Thyroid gland (tissue), 4 donors: Measurements from ENCODE around the gene ALOXE3.

Experiments used
- POLR2A ChIP-seq, 2 donors: fragments of 450-650 bp; IDR thresholded peaks; one replicate each; pipeline ENCODE4 v1.6.1; 2017; ENCODE audit warnings: antibody characterized with exemption in 2 of 2, mild to moderate bottlenecking in 2 of 2, moderate library complexity in 1 of 2
- TF ChIP-seq, protein P1 (sequence below), 6 experiments: fragments of 200-600 bp in 3 of 6; fragments of 450-650 bp in 3 of 6; sonication (generic) in 3 of 6; IDR thresholded peaks; one replicate each; pipeline ENCODE4 v1.5.1; 2016 to 2019; ENCODE audit warnings: antibody characterized with exemption in 6 of 6, mild to moderate bottlenecking in 2 of 6, inconsistent platforms in 1 of 6, moderate library complexity in 1 of 6

DNA sequence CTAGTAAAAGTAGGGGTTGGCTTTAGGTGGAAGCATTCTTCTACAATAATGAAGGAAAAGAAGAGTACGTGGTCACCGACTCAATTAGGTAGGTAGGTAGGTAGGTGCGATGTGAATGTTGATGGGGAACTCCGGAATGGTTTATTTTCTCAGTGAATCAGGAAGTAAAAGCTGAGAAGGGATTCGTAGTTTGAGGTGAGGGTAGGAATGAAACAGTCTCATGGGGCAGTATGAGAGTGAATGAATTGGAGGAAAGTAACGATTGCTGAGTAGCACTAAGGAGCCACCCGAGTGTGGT is 20.0 kb upstream of the ALOXE3 start:
- TF ChIP-seq POLR2A (IDR thresholded peaks at IDR 0.05): no peak
- TF ChIP-seq, protein P1, sequence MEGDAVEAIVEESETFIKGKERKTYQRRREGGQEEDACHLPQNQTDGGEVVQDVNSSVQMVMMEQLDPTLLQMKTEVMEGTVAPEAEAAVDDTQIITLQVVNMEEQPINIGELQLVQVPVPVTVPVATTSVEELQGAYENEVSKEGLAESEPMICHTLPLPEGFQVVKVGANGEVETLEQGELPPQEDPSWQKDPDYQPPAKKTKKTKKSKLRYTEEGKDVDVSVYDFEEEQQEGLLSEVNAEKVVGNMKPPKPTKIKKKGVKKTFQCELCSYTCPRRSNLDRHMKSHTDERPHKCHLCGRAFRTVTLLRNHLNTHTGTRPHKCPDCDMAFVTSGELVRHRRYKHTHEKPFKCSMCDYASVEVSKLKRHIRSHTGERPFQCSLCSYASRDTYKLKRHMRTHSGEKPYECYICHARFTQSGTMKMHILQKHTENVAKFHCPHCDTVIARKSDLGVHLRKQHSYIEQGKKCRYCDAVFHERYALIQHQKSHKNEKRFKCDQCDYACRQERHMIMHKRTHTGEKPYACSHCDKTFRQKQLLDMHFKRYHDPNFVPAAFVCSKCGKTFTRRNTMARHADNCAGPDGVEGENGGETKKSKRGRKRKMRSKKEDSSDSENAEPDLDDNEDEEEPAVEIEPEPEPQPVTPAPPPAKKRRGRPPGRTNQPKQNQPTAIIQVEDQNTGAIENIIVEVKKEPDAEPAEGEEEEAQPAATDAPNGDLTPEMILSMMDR (IDR thresholded peaks at IDR 0.05): no peak
